ENCODE results near the gene CAB39. TPM values are rescaled to one million over a fixed set of nuclear protein-coding genes. Genes with fewer than 3 reads are reported as not detected.

Gene CAB39
- total and polyA plus RNA-seq, 2 of the 8 experiments (the other 6 are each of a cell fraction or from before 2014, with no cell fraction given), result 16.4 to 50.5 TPM

DNA sequence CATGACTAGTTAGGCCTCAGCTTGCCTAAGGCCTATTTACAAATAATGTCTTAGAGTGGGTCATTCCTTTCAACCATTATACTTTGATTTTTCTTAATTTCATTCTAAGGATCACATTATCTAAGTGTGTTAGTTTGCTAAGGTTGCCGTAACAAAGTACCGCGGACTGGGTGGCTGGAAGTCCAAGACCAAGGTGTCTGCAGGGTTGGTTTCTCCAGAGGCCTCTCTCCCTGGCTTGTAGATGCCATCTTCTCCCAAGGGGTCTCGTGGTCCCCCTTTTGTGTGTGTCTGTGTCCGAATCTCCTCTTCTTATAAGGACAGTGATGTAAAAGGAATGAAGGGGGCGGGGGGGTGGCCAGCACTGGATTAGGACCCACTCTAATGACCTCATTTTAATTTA, 133.7 kb downstream of the CAB39 start:
- no peak overlapping the region for H2BK120ac ChIP-seq (replicated peaks; ENCODE audit: low read depth, low read length)
- no peaks in the 10 kb centered on the region for H3K36me3 ChIP-seq (ENCODE audit: control insufficient read depth in 2 of 4, insufficient read depth in 4 of 4, low read length in 3 of 4)
- H3K9ac ChIP-seq (replicated peaks in 1 of 4; ENCODE audit: extremely low read depth in 1 of 4, low read depth in 3 of 4, low read length in 3 of 4), result no peak overlapping the region
- no peak overlapping the region for H4K5ac ChIP-seq (ENCODE audit: insufficient read length, low read depth, low read length)
- no peak overlapping the region for H4K91ac ChIP-seq (replicated peaks; ENCODE audit: insufficient read length, low read length)
- H3K9me3 ChIP-seq (ENCODE audit: insufficient read depth in 2 of 2, low read depth in 1 of 2, low read length in 1 of 2), result peaks cover 0 to 2% of the 10 kb centered on the region in 2 experiments; a peak in 1 of 4 replicates
- H2BK15ac ChIP-seq (ENCODE audit: low read length), result no peak overlapping the region
- peaks cover 0 to 5% (median 0%) of the 10 kb centered on the region in 4 experiments; a peak in 1 of 7 replicates for H3K4me1 ChIP-seq (replicated peaks in 1 of 4; ENCODE audit: control insufficient read depth in 3 of 4, insufficient read depth in 4 of 4, low read length in 3 of 4)
- H3K79me2 ChIP-seq (ENCODE audit: control insufficient read depth in 1 of 2, insufficient read depth in 2 of 2, low read length in 2 of 2), result no peaks in the 10 kb centered on the region
- WGBS, 2 experiments (ENCODE audit: extremely low coverage in 1 of 2, insufficient coverage in 1 of 2, insufficient read length in 1 of 2, insufficient replicate concordance in 2 of 2, low coverage in 1 of 2, low lambda C conversion rate in 2 of 2, missing lambda C conversion rate in 1 of 2), result 86% methylated on average over 6 of the region's 6 CpGs; no CpG with 5 or more reads in 1 of the 2 experiments
- no peak overlapping the region for H3K27ac ChIP-seq (ENCODE audit: low read depth, low read length)
- H3K79me1 ChIP-seq (ENCODE audit: low read depth, low read length), result no peaks in the 10 kb centered on the region
- no peak overlapping the region for H2BK12ac ChIP-seq (ENCODE audit: low read depth, low read length)
- no peak overlapping the region for H3K56ac ChIP-seq (replicated peaks; ENCODE audit: insufficient read length, low read depth, low read length)
- no peaks in the 10 kb centered on the region; a peak in 1 of 7 replicates for H3K27me3 ChIP-seq (replicated peaks in 1 of 4; ENCODE audit: control insufficient read depth in 3 of 4, extremely low read depth in 1 of 4, insufficient read depth in 3 of 4, low read length in 3 of 4)
- no peak overlapping the region for H2AFZ ChIP-seq (ENCODE audit: low read length)
- no peak overlapping the region for H2AK5ac ChIP-seq (ENCODE audit: low read depth, low read length)
- no peak for DNase-seq (ENCODE audit: low read depth in 1 of 2, low spot score in 2 of 2)
- no peak overlapping the region for H3K18ac ChIP-seq (ENCODE audit: extremely low read depth, low read length)
- H4K20me1 ChIP-seq (replicated peaks in 1 of 2; ENCODE audit: control insufficient read depth in 1 of 2, insufficient read depth in 2 of 2, low read length in 2 of 2), result no peaks in the 10 kb centered on the region
- H4K8ac ChIP-seq (ENCODE audit: extremely low read depth, insufficient read depth, low read length), result no peak overlapping the region
- no peak overlapping the region for H3K23ac ChIP-seq (ENCODE audit: insufficient read length)
- H3K4ac ChIP-seq (replicated peaks; ENCODE audit: insufficient read length, low read depth, low read length), result no peak overlapping the region
- no peak overlapping the region for H3K4me3 ChIP-seq (ENCODE audit: extremely low read depth in 1 of 4, insufficient read depth in 2 of 4, low read depth in 3 of 4, low read length in 4 of 4)
- no peak overlapping the region for H2BK20ac ChIP-seq (ENCODE audit: low read length)
- H3K23me2 ChIP-seq (ENCODE audit: low read depth, low read length), result 0 out of 2 replicates have a peak, but pooled peaks cover 2% of the 10 kb centered on the region
- no peak overlapping the region for H2BK5ac ChIP-seq (ENCODE audit: low read depth, low read length)
- H3K4me2 ChIP-seq (ENCODE audit: insufficient read depth in 1 of 2, low read depth in 2 of 2, low read length in 2 of 2), result no peak overlapping the region
- POLR2A ChIA-PET (ENCODE audit: partially characterized antibody), result interaction anchor here (1.2 kb wide), 1 partner anchor 19 kb away, joined by 3 read pairs; the partner anchor contains the start of gene ITM2C
- FAIRE-seq, result no peak
- no peak overlapping the region for H3K14ac ChIP-seq (ENCODE audit: insufficient read length)
- CTCF ChIA-PET (ENCODE audit: partially characterized antibody), result interaction anchor here (1.0 to 6.7 kb wide), 12 partner anchors 15 to 201 kb away, joined by 3 to 86 read pairs (median 14); partner anchors contain the start of genes GPR55 and ITM2C
- TF ChIP-seq BACH1 (IDR thresholded peaks at IDR 0.05; ENCODE audit: low read length) (no peak), EP300 (IDR thresholded peaks at IDR 0.05; ENCODE audit: borderline replicate concordance in 1 of 2, low read depth in 2 of 2, low read length in 2 of 2) (no peak), NANOG (IDR thresholded peaks at IDR 0.05; ENCODE audit: insufficient read depth, low read depth, low read length, poor library complexity, severe bottlenecking) (no peak), HDAC6 (IDR thresholded peaks at IDR 0.05; ENCODE audit: low read depth, low read length) (no peak), POLR2AphosphoS5 (IDR thresholded peaks at IDR 0.05; ENCODE audit: low read depth, low read length) (no peak), EZH2 (IDR thresholded peaks at IDR 0.05; ENCODE audit: low read depth, low read length, severe bottlenecking) (no peak), RNF2 (IDR thresholded peaks at IDR 0.05; ENCODE audit: borderline replicate concordance, low read depth, low read length, missing control alignments, poor library complexity, severe bottlenecking) (no peak), MAFK (IDR thresholded peaks at IDR 0.05; ENCODE audit: low read depth, low read length) (no peak), SIRT6 (IDR thresholded peaks at IDR 0.05; ENCODE audit: low read length) (no peak), TAF1 (IDR thresholded peaks at IDR 0.05; ENCODE audit: low read depth, low read length) (no peak)
- TF ChIP-seq, protein P1, sequence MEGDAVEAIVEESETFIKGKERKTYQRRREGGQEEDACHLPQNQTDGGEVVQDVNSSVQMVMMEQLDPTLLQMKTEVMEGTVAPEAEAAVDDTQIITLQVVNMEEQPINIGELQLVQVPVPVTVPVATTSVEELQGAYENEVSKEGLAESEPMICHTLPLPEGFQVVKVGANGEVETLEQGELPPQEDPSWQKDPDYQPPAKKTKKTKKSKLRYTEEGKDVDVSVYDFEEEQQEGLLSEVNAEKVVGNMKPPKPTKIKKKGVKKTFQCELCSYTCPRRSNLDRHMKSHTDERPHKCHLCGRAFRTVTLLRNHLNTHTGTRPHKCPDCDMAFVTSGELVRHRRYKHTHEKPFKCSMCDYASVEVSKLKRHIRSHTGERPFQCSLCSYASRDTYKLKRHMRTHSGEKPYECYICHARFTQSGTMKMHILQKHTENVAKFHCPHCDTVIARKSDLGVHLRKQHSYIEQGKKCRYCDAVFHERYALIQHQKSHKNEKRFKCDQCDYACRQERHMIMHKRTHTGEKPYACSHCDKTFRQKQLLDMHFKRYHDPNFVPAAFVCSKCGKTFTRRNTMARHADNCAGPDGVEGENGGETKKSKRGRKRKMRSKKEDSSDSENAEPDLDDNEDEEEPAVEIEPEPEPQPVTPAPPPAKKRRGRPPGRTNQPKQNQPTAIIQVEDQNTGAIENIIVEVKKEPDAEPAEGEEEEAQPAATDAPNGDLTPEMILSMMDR (IDR thresholded peaks at IDR 0.05; ENCODE audit: control extremely low read depth in 1 of 3, insufficient read depth in 1 of 3, low read depth in 1 of 3, low read length in 3 of 3), result no peak

Data from H1 (cell line).